ENCODE data around the gene MAP4.
"Not testable (repeated sequence)": the region's sequence is repeated elsewhere in the genome, so short reads cannot be mapped to it uniquely, and the experiment has no call there.

Gene MAP4

DNA sequence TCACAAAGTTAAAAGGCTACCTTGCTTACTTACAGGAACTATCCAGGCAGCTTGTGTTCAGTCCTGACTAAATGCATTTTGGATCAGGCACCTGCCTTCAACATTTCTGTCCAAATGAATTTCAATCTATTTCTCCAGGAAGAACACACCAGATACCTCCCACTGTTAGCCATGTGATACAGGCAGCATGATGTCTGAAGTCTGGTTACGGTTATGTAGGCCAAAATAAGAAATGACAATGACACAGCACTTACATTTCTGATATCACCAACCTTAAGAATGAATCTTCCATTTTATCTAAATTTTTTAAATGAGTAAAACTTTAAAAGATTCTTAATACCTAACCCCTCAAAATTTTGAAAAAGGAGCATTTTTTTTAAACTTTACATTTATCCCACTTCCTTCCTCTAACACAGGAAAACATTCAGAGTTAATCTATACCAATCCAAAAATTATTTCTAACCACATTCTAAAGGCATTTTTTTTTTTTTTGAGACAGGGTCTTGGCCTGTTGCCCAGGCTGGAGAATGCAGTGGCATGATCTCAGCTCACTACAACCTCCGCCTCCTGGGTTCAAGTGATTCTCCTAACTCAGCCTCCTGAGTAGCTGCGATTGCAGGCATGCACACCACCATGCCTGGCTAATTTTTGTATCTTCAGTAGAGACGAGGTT is at the start of gene MAP4:
Gene MAP4, minus strand, starts transcription at position 116 of the 673 bp plus-strand sequence. CDS start 17,556 bp downstream, outside the sequence.
- Histone ChIP-seq H3K4me3 (ENCODE audit: low read length) (no peak within 1 kb of the TSS), H3K9me3 (ENCODE audit: control insufficient read depth, low read depth, low read length) (no peaks in the 10 kb centered on the region), H3K27ac (ENCODE audit: low read length) (no peak within 1 kb of the TSS), H3K9ac (ENCODE audit: low read length) (no peak within 1 kb of the TSS), H3K27me3 (ENCODE audit: control insufficient read depth, insufficient read depth, low read length) (no peaks in the 10 kb centered on the region), H3K4me1 (ENCODE audit: control insufficient read depth, low read depth, low read length) (peaks cover 4% of the 10 kb centered on the region), H3K36me3 (ENCODE audit: control insufficient read depth, low read depth, low read length) (no peaks in the 10 kb centered on the region)

- Histone ChIP-seq H3K27ac (ENCODE audit: low read length) (no peak overlapping the region), H3K27me3 (ENCODE audit: control insufficient read depth, insufficient read depth, low read length) (no peaks in the 10 kb centered on the region), H3K36me3 (ENCODE audit: control insufficient read depth, low read depth, low read length) (peaks cover 4% of the 10 kb centered on the region), H3K9ac (ENCODE audit: low read length) (no peak overlapping the region), H3K4me3 (ENCODE audit: low read length) (no peak overlapping the region), H3K9me3 (ENCODE audit: control insufficient read depth, low read depth, low read length) (no peaks in the 10 kb centered on the region), H3K4me1 (ENCODE audit: control insufficient read depth, low read depth, low read length) (no peaks in the 10 kb centered on the region)
Measured at GRCh38 chr3:48065035-48065434, 48.8 kb upstream of the MAP4 start.

GRCh38 chr3:48064292-48064829 is 48.1 kb upstream of the MAP4 start:
- Histone ChIP-seq H3K27ac (ENCODE audit: low read length) (no peak overlapping the region), H3K9ac (ENCODE audit: low read length) (no peak overlapping the region), H3K9me3 (ENCODE audit: control insufficient read depth, low read depth, low read length) (no peaks in the 10 kb centered on the region), H3K27me3 (ENCODE audit: control insufficient read depth, insufficient read depth, low read length) (no peaks in the 10 kb centered on the region), H3K4me1 (ENCODE audit: control insufficient read depth, low read depth, low read length) (no peaks in the 10 kb centered on the region), H3K4me3 (ENCODE audit: low read length) (no peak overlapping the region), H3K36me3 (ENCODE audit: control insufficient read depth, low read depth, low read length) (peaks cover 4% of the 10 kb centered on the region)

- H3K9me3 ChIP-seq (ENCODE audit: control insufficient read depth, low read depth, low read length); H3K4me1 ChIP-seq (ENCODE audit: control insufficient read depth, low read depth, low read length); H3K27ac ChIP-seq (ENCODE audit: low read length); H3K4me3 ChIP-seq (ENCODE audit: low read length); H3K9ac ChIP-seq (ENCODE audit: low read length); H3K36me3 ChIP-seq (ENCODE audit: control insufficient read depth, low read depth, low read length); H3K27me3 ChIP-seq (ENCODE audit: control insufficient read depth, insufficient read depth, low read length): not testable (repeated sequence)
Measured at GRCh38 chr3:48061586-48061985, 45.4 kb upstream of the MAP4 start.

DNA sequence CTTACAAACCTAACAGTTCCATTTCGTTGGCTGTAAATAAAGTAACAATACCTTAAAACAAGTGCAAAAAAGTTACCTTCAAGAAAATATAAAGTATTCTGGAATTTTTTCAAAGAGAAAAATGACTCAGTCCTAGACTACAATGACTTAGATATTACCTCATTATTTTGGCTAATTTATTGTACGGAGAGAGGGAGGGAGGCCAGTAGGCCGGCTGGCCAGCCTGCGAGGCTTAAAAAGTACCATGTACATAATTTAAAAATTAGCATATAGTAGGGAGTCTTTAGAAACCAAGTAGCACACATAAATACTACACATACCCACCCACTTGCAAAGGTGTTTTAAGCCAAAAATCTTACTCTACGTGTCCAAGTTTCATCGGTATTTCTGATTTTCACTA is 41.9 kb upstream of the MAP4 start:
- Histone ChIP-seq H3K36me3 (ENCODE audit: control insufficient read depth, low read depth, low read length) (peaks cover 2% of the 10 kb centered on the region), H3K27ac (ENCODE audit: low read length) (no peak overlapping the region), H3K4me1 (ENCODE audit: control insufficient read depth, low read depth, low read length) (no peaks in the 10 kb centered on the region), H3K9me3 (ENCODE audit: control insufficient read depth, low read depth, low read length) (no peaks in the 10 kb centered on the region), H3K27me3 (ENCODE audit: control insufficient read depth, insufficient read depth, low read length) (no peaks in the 10 kb centered on the region), H3K4me3 (ENCODE audit: low read length) (no peak overlapping the region), H3K9ac (ENCODE audit: low read length) (no peak overlapping the region)

- Histone ChIP-seq H3K36me3 (ENCODE audit: control insufficient read depth, low read depth, low read length) (no peaks in the 10 kb centered on the region), H3K27ac (ENCODE audit: low read length) (no peak overlapping the region), H3K9me3 (ENCODE audit: control insufficient read depth, low read depth, low read length) (no peaks in the 10 kb centered on the region), H3K4me1 (ENCODE audit: control insufficient read depth, low read depth, low read length) (no peaks in the 10 kb centered on the region), H3K27me3 (ENCODE audit: control insufficient read depth, insufficient read depth, low read length) (no peaks in the 10 kb centered on the region), H3K9ac (ENCODE audit: low read length) (no peak overlapping the region), H3K4me3 (ENCODE audit: low read length) (no peak overlapping the region)
Measured at GRCh38 chr3:48057521-48057920, 41.3 kb upstream of the MAP4 start.

DNA sequence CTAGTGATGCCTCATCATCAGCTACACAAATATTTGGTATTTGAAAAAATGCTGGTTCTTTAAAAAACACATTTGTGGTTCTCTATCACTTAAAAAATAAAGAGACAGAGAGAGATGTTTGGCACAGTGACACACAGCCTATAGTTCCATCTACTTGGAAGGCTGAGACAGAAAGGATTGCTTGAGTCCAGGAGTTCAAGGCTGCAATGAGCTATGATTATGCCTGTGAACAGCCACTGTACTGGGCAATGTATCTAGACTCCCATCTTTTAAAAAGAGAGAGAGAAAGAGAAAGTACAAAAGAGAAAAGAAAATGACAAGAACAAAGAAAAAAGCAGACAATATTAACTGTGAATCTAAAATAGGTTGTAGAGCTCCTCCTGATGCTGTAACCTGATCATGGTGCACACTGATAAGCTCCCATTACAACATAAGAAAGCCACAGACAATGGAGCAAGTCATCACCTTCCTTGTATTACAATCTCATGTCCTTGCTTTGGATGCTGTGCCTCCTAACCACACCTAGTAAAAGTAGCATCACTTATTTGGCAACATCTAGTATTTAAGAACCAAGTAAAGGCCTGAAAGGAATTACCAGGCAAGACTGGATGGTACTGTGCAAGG is 31.7 kb upstream of the MAP4 start:
- Histone ChIP-seq H3K36me3 (ENCODE audit: control insufficient read depth, low read depth, low read length) (no peaks in the 10 kb centered on the region), H3K9ac (ENCODE audit: low read length) (no peak overlapping the region), H3K4me1 (ENCODE audit: control insufficient read depth, low read depth, low read length) (no peaks in the 10 kb centered on the region), H3K27ac (ENCODE audit: low read length) (no peak overlapping the region), H3K27me3 (ENCODE audit: control insufficient read depth, insufficient read depth, low read length) (no peaks in the 10 kb centered on the region), H3K4me3 (ENCODE audit: low read length) (no peak overlapping the region), H3K9me3 (ENCODE audit: control insufficient read depth, low read depth, low read length) (no peaks in the 10 kb centered on the region)

- H3K9me3 ChIP-seq (ENCODE audit: control insufficient read depth, low read depth, low read length) = no peaks in the 10 kb centered on the region
- H3K4me3 ChIP-seq (ENCODE audit: low read length) = no peak overlapping the region
- H3K4me1 ChIP-seq (ENCODE audit: control insufficient read depth, low read depth, low read length) = peaks cover 13% of the 10 kb centered on the region
- H3K27ac ChIP-seq (ENCODE audit: low read length) = no peak overlapping the region
- H3K27me3 ChIP-seq (ENCODE audit: control insufficient read depth, insufficient read depth, low read length) = no peaks in the 10 kb centered on the region
- no peaks in the 10 kb centered on the region for H3K36me3 ChIP-seq (ENCODE audit: control insufficient read depth, low read depth, low read length)
- H3K9ac ChIP-seq (ENCODE audit: low read length) = no peak overlapping the region
Measured at GRCh38 chr3:48042071-48042760, 26.0 kb upstream of the MAP4 start.

DNA sequence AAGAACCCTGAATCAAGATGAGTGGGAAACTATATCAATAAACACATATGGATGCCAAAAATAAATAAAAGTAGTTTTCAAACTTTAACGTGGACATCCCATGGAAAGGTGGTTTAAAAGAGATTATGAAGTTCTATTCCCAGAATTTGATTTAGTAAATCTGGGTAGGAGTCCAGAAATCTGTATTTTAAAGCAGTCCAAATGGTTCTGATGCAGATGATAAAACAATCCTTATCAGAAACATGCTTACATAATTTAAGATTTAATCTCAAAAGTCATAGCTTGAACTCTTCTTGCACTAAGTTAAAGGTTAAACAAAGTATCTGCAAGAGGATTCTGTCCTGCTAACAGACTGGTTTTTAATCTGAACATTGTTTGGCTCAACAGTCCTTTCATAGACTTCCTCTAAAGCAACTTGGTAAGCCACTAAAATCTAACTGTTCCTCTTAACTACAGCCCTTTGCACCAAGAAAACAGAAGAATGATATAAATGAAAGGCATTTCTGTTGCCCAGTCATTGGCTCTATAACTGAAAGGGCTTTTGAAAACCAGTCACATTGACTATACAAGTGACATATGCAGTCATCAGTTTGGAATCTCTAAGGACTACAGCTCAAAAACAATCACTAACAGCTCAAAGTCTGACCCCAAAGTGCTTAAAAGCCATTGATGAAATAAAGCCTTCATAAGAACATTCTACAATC is 23.4 kb upstream of the MAP4 start:
- Histone ChIP-seq H3K4me3 (ENCODE audit: low read length) (peak overlapping the region; percentile 18), H3K36me3 (ENCODE audit: control insufficient read depth, low read depth, low read length) (no peaks in the 10 kb centered on the region), H3K9me3 (ENCODE audit: control insufficient read depth, low read depth, low read length) (no peaks in the 10 kb centered on the region), H3K27me3 (ENCODE audit: control insufficient read depth, insufficient read depth, low read length) (no peaks in the 10 kb centered on the region), H3K9ac (ENCODE audit: low read length) (peak overlapping the region; percentile 5), H3K4me1 (ENCODE audit: control insufficient read depth, low read depth, low read length) (peaks cover 13% of the 10 kb centered on the region), H3K27ac (ENCODE audit: low read length) (peak overlapping the region; percentile 5)

DNA sequence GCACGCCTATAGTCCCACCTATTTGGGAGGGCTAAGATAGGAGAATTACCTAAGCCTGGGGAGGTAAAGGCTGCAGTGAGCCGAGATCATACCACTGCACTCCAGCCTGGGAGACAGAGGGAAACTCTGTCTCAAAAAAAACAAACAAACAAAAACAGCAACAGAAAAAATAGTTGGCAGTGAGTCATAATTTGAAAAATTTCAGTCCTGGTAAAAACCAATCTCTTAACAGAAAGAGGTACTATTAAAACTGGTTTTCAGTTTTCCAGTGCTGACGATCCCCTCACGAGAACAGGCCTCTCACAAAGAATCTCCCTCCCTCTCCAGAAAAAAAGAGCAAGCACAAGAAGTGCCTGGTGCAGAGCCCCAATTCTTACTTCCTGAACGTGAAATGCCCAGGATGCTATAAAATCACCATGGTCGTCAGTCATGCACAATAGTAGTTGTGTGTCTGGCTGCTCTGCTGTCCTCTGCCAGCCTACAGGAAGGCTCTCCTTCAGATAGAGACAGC is 22.8 kb upstream of the MAP4 start:
- H3K4me1 ChIP-seq (ENCODE audit: control insufficient read depth, low read depth, low read length) = peaks cover 16% of the 10 kb centered on the region
- H3K36me3 ChIP-seq (ENCODE audit: control insufficient read depth, low read depth, low read length) = no peaks in the 10 kb centered on the region
- peak overlapping the region; percentile 5 for H3K9ac ChIP-seq (ENCODE audit: low read length)
- H3K27ac ChIP-seq (ENCODE audit: low read length) = no peak overlapping the region
- H3K4me3 ChIP-seq (ENCODE audit: low read length) = no peak overlapping the region
- H3K27me3 ChIP-seq (ENCODE audit: control insufficient read depth, insufficient read depth, low read length) = no peaks in the 10 kb centered on the region
- H3K9me3 ChIP-seq (ENCODE audit: control insufficient read depth, low read depth, low read length) = no peaks in the 10 kb centered on the region

DNA sequence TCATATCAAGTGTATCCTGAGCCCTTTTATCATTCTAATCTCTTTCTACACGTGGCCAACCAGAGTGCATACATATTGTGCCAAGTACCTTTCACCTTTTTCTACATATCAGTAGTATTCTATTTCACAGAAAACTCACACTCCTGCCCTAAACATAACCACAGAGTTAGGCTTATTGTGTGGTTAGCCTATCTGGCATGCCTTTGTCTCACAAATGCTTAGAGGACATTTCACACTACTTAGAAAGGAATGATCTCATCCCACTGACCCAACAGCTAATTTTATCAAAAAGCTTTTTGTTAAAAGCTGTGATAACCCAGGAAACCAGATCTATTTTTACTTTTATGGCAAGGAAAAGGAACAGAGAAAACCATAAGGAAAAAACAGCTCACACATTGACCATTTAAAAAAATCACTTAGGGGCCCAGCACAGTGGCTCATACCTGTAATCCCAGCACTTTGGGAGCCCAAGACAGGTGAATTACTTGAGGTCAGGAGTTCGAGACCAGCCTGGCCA is 17.8 kb upstream of the MAP4 start:
- Histone ChIP-seq H3K36me3 (ENCODE audit: control insufficient read depth, low read depth, low read length) (no peaks in the 10 kb centered on the region), H3K27me3 (ENCODE audit: control insufficient read depth, insufficient read depth, low read length) (no peaks in the 10 kb centered on the region), H3K4me3 (ENCODE audit: low read length) (no peak overlapping the region), H3K27ac (ENCODE audit: low read length) (no peak overlapping the region), H3K4me1 (ENCODE audit: control insufficient read depth, low read depth, low read length) (peaks cover 9% of the 10 kb centered on the region), H3K9ac (ENCODE audit: low read length) (no peak overlapping the region), H3K9me3 (ENCODE audit: control insufficient read depth, low read depth, low read length) (no peaks in the 10 kb centered on the region)

All from iPS-18a (cell line).